HepG2 (cell line): ENCODE measurements around the gene PEAR1. TPM values are rescaled to one million over a fixed set of nuclear protein-coding genes. Genes with fewer than 3 reads are reported as not detected.

Experiments
- ATAC-seq: fragments of 200-7000 bp; cut with Tn5 transposase; 3 replicates; pipeline ENCODE4 v1.9.1; 2020; ENCODE audit warnings: mild to moderate bottlenecking, moderate library complexity
- BruUV-seq: library from RNA; stranded (reverse); fragments of 400-500 nt; replicated peaks from 2 replicates; lab custom pipeline; 2021; lab: Mats Ljungman, UMichigan
- CTCF ChIA-PET: fragments of 300-600 bp; formaldehyde crosslinking; extraction: SDS; loops from one replicate; lab custom pipeline; 2021; ENCODE audit warnings: low total read pairs, inconsistent platforms, low intra/inter-chr PET ratio; lab: Yijun Ruan, JAX
- POLR2A ChIA-PET: fragments of 350-600 bp; sonication (Branson Sonifier 250); formaldehyde crosslinking; loops from one replicate; lab custom pipeline; 2020; ENCODE audit warnings: antibody characterized with exemption, inconsistent platforms; lab: Yijun Ruan, JAX
- DNase-seq: peaks from one replicate; pipeline ENCODE4 v3.0.0-alpha.2; 2015; ENCODE audit warnings: low spot score
- FAIRE-seq: peaks from 3 replicates; lab custom pipeline; 2011; peaks lifted over from hg19 to GRCh38; lab: Jason Lieb, UNC
- H2AFZ ChIP-seq: one replicate; pipeline ENCODE4 v1.6.1; 2011; ENCODE audit warnings: low read length, inconsistent platforms
- H3K27ac ChIP-seq: fragments of 300-600 bp; 3 replicates; pipeline ENCODE4 v1.8.0; 2011; ENCODE audit warnings: mixed run types, mild to moderate bottlenecking, mixed read lengths, low read length, inconsistent platforms; ENCODE audit not compliant: insufficient read depth; ENCODE audit errors: extremely low read length
- H3K27me3 ChIP-seq, 2 experiments: fragments of 200-600 bp in 1 of 2; 2 replicates in 1 of 2; 3 replicates in 1 of 2; pipeline versions ENCODE4 v1.6.0 to v1.8.0; 2011; ENCODE audit warnings: low read length in 2 of 2, mild to moderate bottlenecking in 2 of 2, moderate library complexity in 2 of 2, inconsistent platforms in 1 of 2; ENCODE audit not compliant: insufficient read depth in 2 of 2, control insufficient read depth in 1 of 2
- H3K36me3 ChIP-seq, 2 experiments: fragments of 200-600 bp in 1 of 2; replicated peaks in 1 of 2; 2 replicates in 1 of 2; 3 replicates in 1 of 2; pipeline versions ENCODE4 v1.5.1 to v1.8.0; 2011; ENCODE audit warnings: low read length in 2 of 2, inconsistent platforms in 1 of 2; ENCODE audit not compliant: insufficient read depth in 2 of 2, control insufficient read depth in 1 of 2
- H3K4me1 ChIP-seq: 2 replicates; pipeline ENCODE4 v1.5.1; 2012; ENCODE audit warnings: low read length, inconsistent platforms; ENCODE audit not compliant: insufficient read depth
- H3K4me2 ChIP-seq: 2 replicates; pipeline ENCODE4 v1.6.0; 2011; ENCODE audit warnings: low read depth, low read length, inconsistent platforms
- H3K4me3 ChIP-seq, 3 experiments: fragments of 200-600 bp in 1 of 3; sonication (generic), shearing (Covaris generic) in 1 of 3; replicated peaks in 1 of 3; 2 replicates each; pipeline ENCODE4 v1.5.1; 2011 to 2016; ENCODE audit warnings: low read length in 3 of 3, inconsistent platforms in 2 of 3, low read depth in 2 of 3, mild to moderate bottlenecking in 2 of 3, control low read depth in 1 of 3, mixed read lengths in 1 of 3; ENCODE audit not compliant: insufficient read depth in 1 of 3
- H3K79me2 ChIP-seq: one replicate; pipeline ENCODE4 v1.6.1; 2011; ENCODE audit warnings: low read length, inconsistent platforms; ENCODE audit not compliant: insufficient read depth
- H3K9ac ChIP-seq: 2 replicates; pipeline ENCODE4 v1.6.0; 2011; ENCODE audit warnings: mild to moderate bottlenecking, low read depth, low read length, inconsistent platforms; ENCODE audit not compliant: insufficient read depth
- H3K9me3 ChIP-seq: 2 replicates; pipeline ENCODE4 v1.5.1; 2012; ENCODE audit warnings: mild to moderate bottlenecking, low read length
- H4K20me1 ChIP-seq: 2 replicates; pipeline ENCODE4 v1.6.0; 2011; ENCODE audit warnings: inconsistent platforms, mild to moderate bottlenecking, low read length, moderate library complexity; ENCODE audit not compliant: insufficient read depth
- AHR ChIP-seq: IDR thresholded peaks from 2 replicates; pipeline ENCODE4 v1.6.1; 2018; ENCODE audit warnings: missing genetic modification reagents, missing compliant biosample characterization
- CREB1 ChIP-seq, 2 experiments: fragments of 450-650 bp in 1 of 2; IDR thresholded peaks; 2 replicates each; pipeline ENCODE4 v1.6.1; 2016 to 2017; ENCODE audit warnings: control low read depth in 1 of 2, mild to moderate bottlenecking in 1 of 2, missing compliant biosample characterization in 1 of 2, missing genetic modification characterization in 1 of 2
- FOXK1 ChIP-seq: sonication (generic); formaldehyde crosslinking; IDR thresholded peaks from 2 replicates; pipeline ENCODE4 v1.4.0; 2020; ENCODE audit warnings: low read depth, missing genetic modification reagents, borderline replicate concordance
- HIC2 ChIP-seq: sonication (generic); formaldehyde crosslinking; IDR thresholded peaks from 2 replicates; pipeline ENCODE4 v1.9.0; 2022; ENCODE audit warnings: low read depth, missing genetic modification reagents
- NR2F1 ChIP-seq, 2 experiments: fragments of 450-650 bp in 1 of 2; formaldehyde crosslinking in 1 of 2; IDR thresholded peaks; 2 replicates each; pipeline versions ENCODE4 v1.5.0 to v1.6.1; 2016 to 2020; ENCODE audit warnings: mild to moderate bottlenecking in 1 of 2, missing compliant biosample characterization in 1 of 2, missing genetic modification reagents in 1 of 2, moderate library complexity in 1 of 2
- WGBS: methylation state at CpG from one replicate; pipeline ENCODE4 v1.1.6; 2017; ENCODE audit warnings: low lambda C conversion rate; 5-methylcytosine and 5-hydroxymethylcytosine counted together
- in situ Hi-C: cut with HindIII; loops from 2 replicates; pipeline ENCODE4 v1.10.0; 2017; ENCODE audit warnings: low pct_unique_long_range_greater_than_20kb; ENCODE audit not compliant: extremely low pct_ligation_motif_present
- intact Hi-C: fragments of 100-400 bp; cut with micrococcal nuclease; formaldehyde crosslinking; loops from one replicate; pipeline ENCODE4 v1.10.0; 2022; ENCODE audit not compliant: unreplicated experiment
- polyA plus RNA-seq, 8 experiments: library from polyadenylated mRNA; depleted of rRNA in 3 of 8; stranded (reverse) in 7 of 8; unstranded in 1 of 8; fragments of >200 nt; fragmentation: Illumina TruSeq in 4 of 8; extraction: Trizol in 4 of 8; gene quantifications; 2 replicates each; pipeline versions ENCODE4 v1.2.1 to v1.2.3, GENCODE V29; 2011 to 2016; ENCODE audit warnings: low read depth in 4 of 8, missing spikeins in 1 of 8, mixed read lengths in 1 of 8; ENCODE audit not compliant: insufficient read depth in 1 of 8
- total RNA-seq, 5 experiments: library from RNA; depleted of rRNA; stranded (reverse); fragments of >200 nt; fragmentation: Illumina TruSeq; extraction: Trizol; gene quantifications; 2 replicates each; pipeline ENCODE4 v1.2.3, GENCODE V29; 2016; ENCODE audit warnings: low read depth in 1 of 5
- TF ChIP-seq, protein P1 (sequence below): sonication (generic); formaldehyde crosslinking; IDR thresholded peaks from 2 replicates; pipeline ENCODE4 v1.4.0; 2020; ENCODE audit warnings: mild to moderate bottlenecking, missing genetic modification reagents
- TF ChIP-seq, protein P2 (sequence below): sonication (generic); IDR thresholded peaks from 2 replicates; pipeline ENCODE4 v1.6.1; 2016; ENCODE audit warnings: low read depth, borderline replicate concordance
- TF ChIP-seq, protein P3 (sequence below), 2 experiments: sonication (generic) in 1 of 2; formaldehyde crosslinking in 1 of 2; IDR thresholded peaks; 2 replicates each; pipeline versions ENCODE4 v1.4.0 to v1.6.1; 2016 to 2020; ENCODE audit warnings: borderline replicate concordance in 1 of 2, low read depth in 1 of 2, mild to moderate bottlenecking in 1 of 2, missing genetic modification reagents in 1 of 2

The PEAR1 gene
- total and polyA plus RNA-seq, 2 of the 13 experiments (the other 11 are each of a cell fraction or from before 2014, with no cell fraction given) = 0.27 to 0.41 TPM

DNA sequence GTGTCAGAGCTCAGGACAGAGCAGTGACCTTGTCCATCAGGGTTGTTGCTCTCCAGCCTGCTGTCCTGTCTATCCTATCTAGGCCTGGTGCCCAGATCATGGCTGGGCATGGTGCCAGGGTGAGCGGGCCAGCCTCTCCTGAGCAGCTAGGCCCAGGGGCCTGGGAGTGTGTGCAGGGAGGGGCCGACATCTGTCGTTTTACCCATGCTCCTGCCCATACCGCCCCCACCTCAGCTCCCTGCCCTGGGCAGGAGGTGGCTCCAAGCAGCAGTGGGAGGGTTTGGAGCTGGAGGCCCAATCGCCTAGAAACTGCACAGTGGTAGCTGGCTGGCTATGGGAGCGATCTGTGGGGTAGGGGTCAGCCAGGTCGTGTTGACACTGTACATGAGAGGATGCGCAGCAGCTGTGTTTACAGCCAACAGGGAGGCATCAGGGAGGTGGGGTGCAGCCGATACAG lies 41.1 kb upstream of the PEAR1 start (continued):
- TF ChIP-seq, protein P1, sequence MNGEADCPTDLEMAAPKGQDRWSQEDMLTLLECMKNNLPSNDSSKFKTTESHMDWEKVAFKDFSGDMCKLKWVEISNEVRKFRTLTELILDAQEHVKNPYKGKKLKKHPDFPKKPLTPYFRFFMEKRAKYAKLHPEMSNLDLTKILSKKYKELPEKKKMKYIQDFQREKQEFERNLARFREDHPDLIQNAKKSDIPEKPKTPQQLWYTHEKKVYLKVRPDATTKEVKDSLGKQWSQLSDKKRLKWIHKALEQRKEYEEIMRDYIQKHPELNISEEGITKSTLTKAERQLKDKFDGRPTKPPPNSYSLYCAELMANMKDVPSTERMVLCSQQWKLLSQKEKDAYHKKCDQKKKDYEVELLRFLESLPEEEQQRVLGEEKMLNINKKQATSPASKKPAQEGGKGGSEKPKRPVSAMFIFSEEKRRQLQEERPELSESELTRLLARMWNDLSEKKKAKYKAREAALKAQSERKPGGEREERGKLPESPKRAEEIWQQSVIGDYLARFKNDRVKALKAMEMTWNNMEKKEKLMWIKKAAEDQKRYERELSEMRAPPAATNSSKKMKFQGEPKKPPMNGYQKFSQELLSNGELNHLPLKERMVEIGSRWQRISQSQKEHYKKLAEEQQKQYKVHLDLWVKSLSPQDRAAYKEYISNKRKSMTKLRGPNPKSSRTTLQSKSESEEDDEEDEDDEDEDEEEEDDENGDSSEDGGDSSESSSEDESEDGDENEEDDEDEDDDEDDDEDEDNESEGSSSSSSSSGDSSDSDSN (CRISPR knock-in tag) = 0 out of 2 replicates have a peak, but pooled peaks have one; percentile 17
- TF ChIP-seq, protein P2, sequence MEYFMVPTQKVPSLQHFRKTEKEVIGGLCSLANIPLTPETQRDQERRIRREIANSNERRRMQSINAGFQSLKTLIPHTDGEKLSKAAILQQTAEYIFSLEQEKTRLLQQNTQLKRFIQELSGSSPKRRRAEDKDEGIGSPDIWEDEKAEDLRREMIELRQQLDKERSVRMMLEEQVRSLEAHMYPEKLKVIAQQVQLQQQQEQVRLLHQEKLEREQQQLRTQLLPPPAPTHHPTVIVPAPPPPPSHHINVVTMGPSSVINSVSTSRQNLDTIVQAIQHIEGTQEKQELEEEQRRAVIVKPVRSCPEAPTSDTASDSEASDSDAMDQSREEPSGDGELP = peak; percentile 94
- TF ChIP-seq NR2F1 (CRISPR knock-in tag; IDR thresholded peaks at IDR 0.05) (peak; percentile 87), HIC2 (CRISPR knock-in tag) (peak; percentile 48; the same call in 1 of the 2 replicates), AHR (CRISPR knock-in tag) (no peak), FOXK1 (CRISPR knock-in tag) (peak; percentile 54; the same call in 1 of the 2 replicates)

DNA sequence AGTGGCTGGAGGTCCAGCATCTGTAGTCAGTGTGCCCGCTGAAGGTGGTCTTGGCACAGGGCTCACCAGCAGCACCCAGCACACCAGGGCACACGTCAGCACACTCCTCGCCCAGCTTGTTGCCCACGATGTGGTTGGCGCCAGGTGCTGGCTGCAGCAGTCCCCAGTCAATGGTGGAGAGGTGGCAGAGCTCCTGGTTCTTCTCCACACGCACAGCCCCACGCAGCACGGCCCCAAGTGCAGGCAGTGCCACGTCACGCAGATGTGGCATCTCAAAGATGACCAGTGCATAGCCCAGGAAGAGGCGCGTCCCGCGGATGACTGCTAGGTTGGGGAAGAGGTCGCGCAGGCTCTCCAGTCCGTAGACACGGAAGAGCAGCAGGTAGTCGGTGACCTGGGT lies 39.8 kb upstream of the PEAR1 start:
- no peak overlapping the region for H3K27ac ChIP-seq
- H4K20me1 ChIP-seq = no peaks in the 10 kb centered on the region
- no peaks in the 10 kb centered on the region for H3K36me3 ChIP-seq
- 69% methylated on average over 14 of the region's 19 CpGs for WGBS
- H3K9me3 ChIP-seq = no peaks in the 10 kb centered on the region
- H3K4me2 ChIP-seq = no peak overlapping the region
- peaks cover 21% of the 10 kb centered on the region for H3K4me1 ChIP-seq
- intact Hi-C loops (no loop called here), in situ Hi-C loops (no loop called here)
- peaks cover 8 to 46% of the 10 kb centered on the region in 2 experiments; a peak in 3 of 5 replicates for H3K27me3 ChIP-seq
- ChIA-PET POLR2A (no interaction called here), CTCF (no interaction called here)
- FAIRE-seq (no peak), ATAC-seq (no peak), DNase-seq (no peak)
- H3K4me3 ChIP-seq = no peak overlapping the region
- no peak overlapping the region for H3K9ac ChIP-seq
- TF ChIP-seq, protein P3, sequence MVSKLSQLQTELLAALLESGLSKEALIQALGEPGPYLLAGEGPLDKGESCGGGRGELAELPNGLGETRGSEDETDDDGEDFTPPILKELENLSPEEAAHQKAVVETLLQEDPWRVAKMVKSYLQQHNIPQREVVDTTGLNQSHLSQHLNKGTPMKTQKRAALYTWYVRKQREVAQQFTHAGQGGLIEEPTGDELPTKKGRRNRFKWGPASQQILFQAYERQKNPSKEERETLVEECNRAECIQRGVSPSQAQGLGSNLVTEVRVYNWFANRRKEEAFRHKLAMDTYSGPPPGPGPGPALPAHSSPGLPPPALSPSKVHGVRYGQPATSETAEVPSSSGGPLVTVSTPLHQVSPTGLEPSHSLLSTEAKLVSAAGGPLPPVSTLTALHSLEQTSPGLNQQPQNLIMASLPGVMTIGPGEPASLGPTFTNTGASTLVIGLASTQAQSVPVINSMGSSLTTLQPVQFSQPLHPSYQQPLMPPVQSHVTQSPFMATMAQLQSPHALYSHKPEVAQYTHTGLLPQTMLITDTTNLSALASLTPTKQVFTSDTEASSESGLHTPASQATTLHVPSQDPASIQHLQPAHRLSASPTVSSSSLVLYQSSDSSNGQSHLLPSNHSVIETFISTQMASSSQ (IDR thresholded peaks at IDR 0.05; ENCODE audit: low read depth) = no peak
- TF ChIP-seq, protein P3 (CRISPR knock-in tag; IDR thresholded peaks at IDR 0.05; ENCODE audit: borderline replicate concordance) = no peak
- peak; percentile 53; the same call in 1 of the 2 replicates for TF ChIP-seq CREB1 (IDR thresholded peaks at IDR 0.05)
- TF ChIP-seq CREB1 (CRISPR knock-in tag; IDR thresholded peaks at IDR 0.05) = no peak
- no TSS peak for BruUV-seq
- H3K79me2 ChIP-seq = no peaks in the 10 kb centered on the region
- H2AFZ ChIP-seq = no peak overlapping the region
